NCI-H1105 treated with DMSO at 0.1 percent for 48 hours (cell line): Measurements from ENCODE around the gene PPP2R3A.
"Not testable (repeated sequence)": the region's sequence is repeated elsewhere in the genome, so short reads cannot be mapped to it uniquely, and the experiment has no call there.

Experiments used
- DNase-seq: peaks from one replicate; lab custom pipeline; 2025; lab: John Stamatoyannopoulos, UW

PPP2R3A gene

GRCh38 chr3:136085067-136085466, 119.5 kb downstream of the PPP2R3A start:
- not testable (repeated sequence) for DNase-seq

GRCh38 chr3:136093771-136094170, 128.2 kb downstream of the PPP2R3A start:
- DNase-seq, result peak; percentile 30

- no peak for DNase-seq
Measured at GRCh38 chr3:136105044-136105443, 139.5 kb downstream of the PPP2R3A start.

- DNase-seq, result no peak
Measured at GRCh38 chr3:136106101-136106500, 140.6 kb downstream of the PPP2R3A start.

- no peak for DNase-seq
Measured at GRCh38 chr3:136109499-136109898, 144.0 kb downstream of the PPP2R3A start.

- DNase-seq, result no peak
Measured at GRCh38 chr3:136110481-136110880, 145.0 kb downstream of the PPP2R3A start.

GRCh38 chr3:136114421-136114820, 148.9 kb downstream of the PPP2R3A start:
- DNase-seq, result no peak

GRCh38 chr3:136119332-136119731, 153.8 kb downstream of the PPP2R3A start:
- DNase-seq, result not testable (repeated sequence)

- DNase-seq, result not testable (repeated sequence)
Measured at GRCh38 chr3:136119783-136120182, 154.3 kb downstream of the PPP2R3A start.

GRCh38 chr3:136120373-136121348, 155.1 kb downstream of the PPP2R3A start:
- DNase-seq, result no peak

GRCh38 chr3:136122006-136122405, 156.5 kb downstream of the PPP2R3A start:
- no peak for DNase-seq

GRCh38 chr3:136131647-136132046, 166.1 kb downstream of the PPP2R3A start:
- DNase-seq, result not testable (repeated sequence)

GRCh38 chr3:136134091-136134490, 168.6 kb downstream of the PPP2R3A start:
- no peak for DNase-seq

- no peak for DNase-seq
Measured at GRCh38 chr3:136135039-136135802, 169.7 kb downstream of the PPP2R3A start.

GRCh38 chr3:136136454-136136853, 170.9 kb downstream of the PPP2R3A start:
- no peak for DNase-seq

GRCh38 chr3:136141291-136141785, 175.8 kb downstream of the PPP2R3A start:
- DNase-seq, result no peak

- no peak for DNase-seq
Measured at GRCh38 chr3:136141891-136142290, 176.4 kb downstream of the PPP2R3A start.

- no peak for DNase-seq
Measured at GRCh38 chr3:136142592-136142991, 177.1 kb downstream of the PPP2R3A start.

GRCh38 chr3:136144397-136144796, 178.9 kb downstream of the PPP2R3A start:
- DNase-seq, result not testable (repeated sequence)

- no peak for DNase-seq
Measured at GRCh38 chr3:136146981-136147729, 181.6 kb downstream of the PPP2R3A start.

- no peak for DNase-seq
Measured at GRCh38 chr3:136149667-136150066, 184.1 kb downstream of the PPP2R3A start.

- DNase-seq, result no peak
Measured at GRCh38 chr3:136151219-136151618, 185.7 kb downstream of the PPP2R3A start.
